ENCODE data around the gene SLC2A9. TPM values are rescaled to one million over a fixed set of nuclear protein-coding genes. Genes with fewer than 3 reads are reported as not detected.

SLC2A9 gene
- total RNA-seq, 1 donor from 2014 or later, result 2.0 TPM

- DNase-seq (ENCODE audit: low read depth), result no peak
- TF ChIP-seq CTCF (conservative IDR thresholded peaks at IDR 0.05; ENCODE audit: low read depth, low read length), result no peak
- H3K4me3 ChIP-seq (ENCODE audit: low read depth, low read length), result no peak overlapping the region
Measured at GRCh38 chr4:9826551-9826950, 194.7 kb downstream of the SLC2A9 start.

GRCh38 chr4:9825049-9825448 is 196.2 kb downstream of the SLC2A9 start:
- no peak for DNase-seq (ENCODE audit: low read depth)
- no peak overlapping the region for H3K4me3 ChIP-seq (ENCODE audit: low read depth, low read length)
- TF ChIP-seq CTCF (conservative IDR thresholded peaks at IDR 0.05; ENCODE audit: low read depth, low read length), result no peak

- TF ChIP-seq CTCF (conservative IDR thresholded peaks at IDR 0.05; ENCODE audit: low read depth, low read length), result no peak
- DNase-seq (ENCODE audit: low read depth), result no peak
- H3K4me3 ChIP-seq (ENCODE audit: low read depth, low read length), result no peak overlapping the region
Measured at GRCh38 chr4:9820343-9820742, 201.0 kb downstream of the SLC2A9 start.

DNA sequence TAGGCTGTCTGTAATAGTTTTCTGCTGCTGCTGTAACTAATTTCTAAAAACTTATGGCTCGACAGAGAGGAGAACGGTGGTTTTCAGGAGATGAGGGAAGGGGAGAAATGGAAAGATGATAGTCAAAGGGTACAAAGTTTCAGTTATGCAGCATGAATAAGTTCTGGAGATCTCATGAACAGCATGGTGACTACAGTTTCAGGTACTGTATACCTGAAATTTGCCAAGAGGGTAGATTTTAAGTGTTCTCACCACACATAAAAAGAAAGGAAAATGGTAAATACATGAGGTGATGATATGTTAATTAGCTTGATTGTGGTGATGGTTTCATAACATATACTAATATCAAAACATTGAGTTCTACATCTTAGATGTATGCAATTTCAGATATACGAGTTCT is 205.0 kb downstream of the SLC2A9 start:
- H3K4me3 ChIP-seq (ENCODE audit: low read depth, low read length), result no peak overlapping the region
- no peak for DNase-seq (ENCODE audit: low read depth)
- TF ChIP-seq CTCF (conservative IDR thresholded peaks at IDR 0.05; ENCODE audit: low read depth, low read length), result no peak

DNA sequence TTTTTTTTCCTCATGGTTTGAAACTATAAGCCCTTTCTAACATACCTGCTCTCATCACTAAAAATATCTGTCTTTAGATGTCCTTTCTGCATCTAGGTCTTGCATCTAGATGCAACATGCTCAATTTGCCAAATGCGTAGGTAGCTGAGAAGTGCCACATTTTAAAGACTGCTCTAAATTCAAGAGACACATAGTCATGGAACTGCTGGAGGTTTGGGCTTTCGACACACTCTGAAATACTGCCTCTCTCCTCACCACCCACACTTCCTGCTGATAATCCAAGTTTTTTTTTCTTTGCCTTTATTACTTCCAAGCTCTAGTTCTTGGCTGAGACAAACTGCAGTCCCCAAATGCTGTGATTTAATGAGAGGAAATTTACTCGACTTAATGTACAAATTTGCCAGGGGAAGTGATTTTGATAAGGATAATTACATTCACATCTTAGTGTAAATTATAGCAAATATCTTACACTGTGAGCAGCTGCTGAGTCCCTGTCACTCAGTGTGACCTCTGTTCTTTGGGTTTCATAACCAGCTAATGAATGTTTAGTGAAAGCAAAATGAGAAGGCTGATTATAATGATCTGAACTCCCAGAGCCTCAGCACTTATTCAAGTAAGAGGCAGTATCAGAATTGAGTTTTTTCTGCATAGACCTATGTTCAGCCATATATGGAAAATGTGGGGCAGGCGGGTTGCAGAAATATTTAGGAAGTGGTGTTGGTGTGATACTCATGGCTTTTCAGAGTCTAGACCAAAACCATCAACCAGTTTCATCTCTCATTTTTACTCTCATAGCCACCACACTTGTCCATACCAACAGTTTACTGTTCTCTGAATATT is 208.6 kb downstream of the SLC2A9 start:
- no peak for DNase-seq (ENCODE audit: low read depth)
- H3K4me3 ChIP-seq (ENCODE audit: low read depth, low read length), result no peak overlapping the region
- no peak for TF ChIP-seq CTCF (conservative IDR thresholded peaks at IDR 0.05; ENCODE audit: low read depth, low read length)

DNA sequence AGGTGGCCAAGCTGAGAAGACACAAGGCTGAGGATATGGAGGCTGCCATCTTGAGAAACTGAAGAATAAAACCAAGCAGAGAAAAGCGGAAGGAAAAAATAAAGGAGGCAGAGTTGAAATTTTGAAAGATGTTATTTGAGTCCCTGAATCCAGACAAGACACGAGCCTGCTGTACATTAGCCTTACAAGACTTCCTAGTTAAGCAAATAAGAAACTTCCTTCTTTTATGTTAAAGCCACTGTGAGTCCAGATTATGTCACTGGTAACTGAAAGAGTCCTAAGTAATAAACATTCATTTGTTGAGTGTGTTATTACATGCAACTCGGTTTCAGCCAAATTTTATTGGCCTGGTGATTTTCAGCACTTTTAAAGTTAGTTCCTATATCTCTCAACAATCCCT is 209.5 kb downstream of the SLC2A9 start:
- no peak for DNase-seq (ENCODE audit: low read depth)
- no peak overlapping the region for H3K4me3 ChIP-seq (ENCODE audit: low read depth, low read length)
- no peak for TF ChIP-seq CTCF (conservative IDR thresholded peaks at IDR 0.05; ENCODE audit: low read depth, low read length)

- DNase-seq (ENCODE audit: low read depth), result no peak
- no peak for TF ChIP-seq CTCF (conservative IDR thresholded peaks at IDR 0.05; ENCODE audit: low read depth, low read length)
Measured at GRCh38 chr4:9808077-9808476, 213.2 kb downstream of the SLC2A9 start.

More at GRCh38 chr4:9808077-9808476, 213.2 kb downstream of the SLC2A9 start:
- no peak overlapping the region for H3K4me3 ChIP-seq (ENCODE audit: low read depth, low read length)
